ENCODE data around the gene TBXAS1.

GRCh38 chr7:139917851-139918250, 88.8 kb downstream of the TBXAS1 start:
- no peak for TF ChIP-seq CTCF (conservative IDR thresholded peaks at IDR 0.05; ENCODE audit: low read length)
- TF ChIP-seq EZH2phosphoT487 (IDR thresholded peaks at IDR 0.05; ENCODE audit: borderline replicate concordance, low read depth, low read length), result no peak
